Vagina (tissue), 2 donors: ENCODE results near the gene OR11G2. TPM values are rescaled to one million over a fixed set of nuclear protein-coding genes. Genes with fewer than 3 reads are reported as not detected.
"Not testable (repeated sequence)": the region's sequence is repeated elsewhere in the genome, so short reads cannot be mapped to it uniquely, and the experiment has no call there.

ENCODE experiments used
- DNase-seq, 2 donors: peaks; one replicate each; pipeline ENCODE4 v3.0.0-alpha.2; 2017; ENCODE audit errors: extremely low spot score in 2 of 2
- H3K27ac ChIP-seq: fragments of 200-600 bp; sonication (generic); one replicate; pipeline ENCODE4 v1.5.1; 2019
- H3K27me3 ChIP-seq: fragments of 200-600 bp; sonication (generic); one replicate; pipeline ENCODE4 v1.5.1; 2019
- H3K36me3 ChIP-seq, 2 donors: fragments of 200-600 bp; sonication (generic); one replicate each; pipeline ENCODE4 v1.5.1; 2017 to 2019
- H3K4me1 ChIP-seq: fragments of 200-600 bp; sonication (generic); one replicate; pipeline ENCODE4 v1.5.1; 2019
- H3K4me3 ChIP-seq, 2 donors: fragments of 200-600 bp; sonication (generic); 1 replicate in 1 of 2; 2 replicates in 1 of 2; pipeline ENCODE4 v1.5.1; 2016 to 2019
- H3K9me3 ChIP-seq: fragments of 200-600 bp; sonication (generic); one replicate; pipeline ENCODE4 v1.5.1; 2019
- POLR2A ChIP-seq, 2 donors: fragments of 450-650 bp; IDR thresholded peaks; one replicate each; pipeline ENCODE4 v1.6.1; 2017; ENCODE audit warnings: antibody characterized with exemption in 2 of 2, mild to moderate bottlenecking in 2 of 2, moderate library complexity in 2 of 2
- POLR2AphosphoS5 ChIP-seq, 2 donors: sonication (generic); formaldehyde crosslinking; IDR thresholded peaks; one replicate each; pipeline ENCODE4 v1.9.0; 2017; ENCODE audit warnings: antibody characterized with exemption in 2 of 2, mild to moderate bottlenecking in 2 of 2, low read depth in 1 of 2; ENCODE audit not compliant: insufficient read depth in 1 of 2
- intact Hi-C: fragments of 100-400 bp; cut with DNase I; formaldehyde crosslinking; loops from one replicate; pipeline ENCODE4 v1.15.1; 2023
- total RNA-seq: library from RNA; depleted of rRNA; stranded (reverse); fragments of >200 nt; gene quantifications from one replicate; pipeline ENCODE4 v1.2.3, GENCODE V29; 2016
- TF ChIP-seq, protein P1 (sequence below), 3 experiments: fragments of 450-650 bp in 2 of 3; fragments of 200-600 bp in 1 of 3; sonication (generic) in 1 of 3; IDR thresholded peaks; one replicate each; pipeline ENCODE4 v1.5.1; 2017 to 2019; ENCODE audit warnings: antibody characterized with exemption in 3 of 3, mild to moderate bottlenecking in 2 of 3, moderate library complexity in 2 of 3

The OR11G2 gene, protein sequence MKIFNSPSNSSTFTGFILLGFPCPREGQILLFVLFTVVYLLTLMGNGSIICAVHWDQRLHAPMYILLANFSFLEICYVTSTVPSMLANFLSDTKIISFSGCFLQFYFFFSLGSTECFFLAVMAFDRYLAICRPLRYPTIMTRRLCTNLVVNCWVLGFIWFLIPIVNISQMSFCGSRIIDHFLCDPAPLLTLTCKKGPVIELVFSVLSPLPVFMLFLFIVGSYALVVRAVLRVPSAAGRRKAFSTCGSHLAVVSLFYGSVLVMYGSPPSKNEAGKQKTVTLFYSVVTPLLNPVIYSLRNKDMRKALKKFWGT
- not detected for total RNA-seq

DNA sequence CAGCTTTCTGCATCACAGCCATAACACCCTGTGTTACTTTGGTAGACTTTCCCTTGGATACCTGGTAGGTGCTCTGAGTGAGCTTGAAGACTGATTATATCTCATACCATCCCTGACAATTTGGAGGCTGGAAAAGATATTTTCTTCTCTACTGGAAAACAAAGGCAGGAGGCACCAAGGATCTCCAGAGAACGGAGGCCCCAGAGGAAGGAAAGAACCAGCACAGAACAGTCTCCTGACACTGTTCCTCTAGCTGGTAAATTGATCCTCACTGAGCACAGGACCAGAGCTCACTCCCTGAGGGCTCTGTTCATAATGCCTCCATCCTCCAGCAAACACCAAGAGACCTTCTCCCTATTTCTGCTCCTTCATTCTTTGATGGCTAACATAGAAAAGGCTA, at the start of gene OR11G2:
Gene OR11G2, plus strand, starts transcription at position 301 of the 400 bp plus-strand sequence. CDS start 6,542 bp downstream, outside the sequence.
- no peaks in the 10 kb centered on the region for H3K27me3 ChIP-seq
- no peak for DNase-seq
- no peaks in the 10 kb centered on the region for H3K9me3 ChIP-seq
- no peak within 1 kb of the TSS for H3K27ac ChIP-seq
- no peak within 1 kb of the TSS for H3K4me3 ChIP-seq
- intact Hi-C loops, result no loop called here
- H3K4me1 ChIP-seq, result no peaks in the 10 kb centered on the region
- TF ChIP-seq POLR2AphosphoS5 (IDR thresholded peaks at IDR 0.05; ENCODE audit: insufficient read depth in 1 of 2, low read depth in 1 of 2) (no peak), POLR2A (IDR thresholded peaks at IDR 0.05) (no peak)
- TF ChIP-seq, protein P1, sequence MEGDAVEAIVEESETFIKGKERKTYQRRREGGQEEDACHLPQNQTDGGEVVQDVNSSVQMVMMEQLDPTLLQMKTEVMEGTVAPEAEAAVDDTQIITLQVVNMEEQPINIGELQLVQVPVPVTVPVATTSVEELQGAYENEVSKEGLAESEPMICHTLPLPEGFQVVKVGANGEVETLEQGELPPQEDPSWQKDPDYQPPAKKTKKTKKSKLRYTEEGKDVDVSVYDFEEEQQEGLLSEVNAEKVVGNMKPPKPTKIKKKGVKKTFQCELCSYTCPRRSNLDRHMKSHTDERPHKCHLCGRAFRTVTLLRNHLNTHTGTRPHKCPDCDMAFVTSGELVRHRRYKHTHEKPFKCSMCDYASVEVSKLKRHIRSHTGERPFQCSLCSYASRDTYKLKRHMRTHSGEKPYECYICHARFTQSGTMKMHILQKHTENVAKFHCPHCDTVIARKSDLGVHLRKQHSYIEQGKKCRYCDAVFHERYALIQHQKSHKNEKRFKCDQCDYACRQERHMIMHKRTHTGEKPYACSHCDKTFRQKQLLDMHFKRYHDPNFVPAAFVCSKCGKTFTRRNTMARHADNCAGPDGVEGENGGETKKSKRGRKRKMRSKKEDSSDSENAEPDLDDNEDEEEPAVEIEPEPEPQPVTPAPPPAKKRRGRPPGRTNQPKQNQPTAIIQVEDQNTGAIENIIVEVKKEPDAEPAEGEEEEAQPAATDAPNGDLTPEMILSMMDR (IDR thresholded peaks at IDR 0.05), result no peak
- no peaks in the 10 kb centered on the region for H3K36me3 ChIP-seq

DNA sequence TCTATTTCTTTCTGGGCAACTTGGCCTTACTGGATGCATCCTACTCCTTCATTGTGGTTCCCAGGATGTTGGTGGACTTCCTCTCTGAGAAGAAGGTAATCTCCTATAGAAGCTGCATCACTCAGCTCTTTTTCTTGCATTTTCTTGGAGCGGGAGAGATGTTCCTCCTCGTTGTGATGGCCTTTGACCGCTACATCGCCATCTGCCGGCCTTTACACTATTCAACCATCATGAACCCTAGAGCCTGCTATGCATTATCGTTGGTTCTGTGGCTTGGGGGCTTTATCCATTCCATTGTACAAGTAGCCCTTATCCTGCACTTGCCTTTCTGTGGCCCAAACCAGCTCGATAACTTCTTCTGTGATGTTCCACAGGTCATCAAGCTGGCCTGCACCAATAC, 46.8 kb upstream of the OR11G2 start:
- TF ChIP-seq POLR2A (IDR thresholded peaks at IDR 0.05) (no peak), POLR2AphosphoS5 (IDR thresholded peaks at IDR 0.05; ENCODE audit: insufficient read depth in 1 of 2, low read depth in 1 of 2) (no peak)
- TF ChIP-seq, protein P1 (IDR thresholded peaks at IDR 0.05), result no peak
- no peaks in the 10 kb centered on the region for H3K36me3 ChIP-seq
- intact Hi-C loops, result no loop called here

DNA sequence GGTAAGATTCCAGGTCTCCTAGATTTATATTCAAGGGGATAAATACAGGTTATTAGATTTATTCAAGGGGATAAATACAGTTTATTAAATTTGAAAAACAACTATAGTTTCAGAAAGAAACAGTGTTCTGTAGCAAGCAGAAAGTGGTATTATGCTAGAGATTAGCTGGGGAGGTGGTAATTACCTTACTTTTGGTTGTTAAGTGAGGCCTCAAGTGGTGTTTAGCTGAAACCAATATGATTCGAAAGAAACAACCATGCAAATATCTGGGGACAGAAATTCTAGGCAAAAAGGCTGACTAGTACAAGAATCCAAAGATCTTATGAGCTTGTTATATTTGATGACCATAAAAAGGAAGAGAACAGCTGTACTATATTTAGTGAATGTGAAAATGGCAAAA, 45.9 kb upstream of the OR11G2 start:
- no peak for DNase-seq
- H3K4me3 ChIP-seq, result no peak overlapping the region
- TF ChIP-seq, protein P1 (IDR thresholded peaks at IDR 0.05), result no peak
- TF ChIP-seq POLR2A (IDR thresholded peaks at IDR 0.05), result no peak
- TF ChIP-seq POLR2AphosphoS5 (IDR thresholded peaks at IDR 0.05; ENCODE audit: insufficient read depth in 1 of 2, low read depth in 1 of 2), result no peak
- no peaks in the 10 kb centered on the region for H3K36me3 ChIP-seq
- H3K9me3 ChIP-seq, result no peaks in the 10 kb centered on the region
- no peaks in the 10 kb centered on the region for H3K27me3 ChIP-seq
- no peaks in the 10 kb centered on the region for H3K4me1 ChIP-seq
- H3K27ac ChIP-seq, result no peak overlapping the region
- intact Hi-C loops, result no loop called here

More for the DNA sequence above, 46.8 kb upstream of the OR11G2 start:
- DNase-seq, result no peak
- Histone ChIP-seq H3K27me3 (no peaks in the 10 kb centered on the region), H3K27ac (no peak overlapping the region), H3K4me3 (no peak overlapping the region), H3K9me3 (no peaks in the 10 kb centered on the region), H3K4me1 (no peaks in the 10 kb centered on the region)

DNA sequence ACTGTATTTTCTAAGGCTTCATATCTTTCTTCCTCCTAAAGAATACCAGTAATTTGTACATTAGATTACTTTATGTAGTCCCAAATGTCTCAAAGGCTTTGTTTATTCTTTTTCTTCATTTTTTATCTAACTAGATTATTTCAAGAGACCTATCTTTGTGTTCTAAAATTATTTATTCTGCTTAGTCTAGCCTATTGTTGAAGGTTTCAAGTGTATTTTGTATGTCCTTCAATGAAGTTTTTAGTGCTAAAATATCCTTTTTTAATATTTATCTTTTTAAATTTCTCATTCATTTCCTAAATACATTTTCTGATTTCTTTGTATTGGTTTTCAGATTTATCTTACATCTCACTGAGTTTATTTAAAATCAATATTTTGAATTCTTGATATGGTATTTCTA, 26.2 kb upstream of the OR11G2 start:
- no peaks in the 10 kb centered on the region for H3K9me3 ChIP-seq
- H3K4me3 ChIP-seq, result no peak overlapping the region
- TF ChIP-seq, protein P1 (IDR thresholded peaks at IDR 0.05), result no peak
- TF ChIP-seq POLR2A (IDR thresholded peaks at IDR 0.05) (no peak), POLR2AphosphoS5 (IDR thresholded peaks at IDR 0.05; ENCODE audit: insufficient read depth in 1 of 2, low read depth in 1 of 2) (no peak)
- H3K27me3 ChIP-seq, result no peaks in the 10 kb centered on the region
- no peaks in the 10 kb centered on the region for H3K4me1 ChIP-seq
- intact Hi-C loops, result no loop called here
- H3K27ac ChIP-seq, result no peak overlapping the region
- H3K36me3 ChIP-seq, result no peaks in the 10 kb centered on the region
- DNase-seq, result no peak

DNA sequence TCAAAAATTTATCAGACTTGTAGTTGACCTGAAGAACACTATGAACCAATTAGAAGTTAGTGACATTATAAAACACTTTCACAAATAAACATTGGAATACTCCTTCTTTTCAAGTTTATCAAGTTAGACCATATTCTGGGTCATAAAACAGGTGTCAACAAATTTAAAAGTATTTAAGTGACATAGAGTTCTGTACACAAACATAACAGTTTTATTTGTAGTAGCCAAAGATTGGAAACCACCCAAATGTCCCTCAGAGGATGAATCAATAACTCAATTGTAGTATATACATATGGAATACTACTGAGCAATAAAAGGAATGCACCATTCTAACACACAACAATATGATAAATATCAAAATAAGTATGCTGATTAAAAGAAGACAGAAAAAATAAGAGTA, 23.6 kb upstream of the OR11G2 start:
- Histone ChIP-seq H3K27ac (no peak overlapping the region), H3K4me3 (no peak overlapping the region), H3K27me3 (no peaks in the 10 kb centered on the region), H3K9me3 (no peaks in the 10 kb centered on the region), H3K4me1 (no peaks in the 10 kb centered on the region), H3K36me3 (no peaks in the 10 kb centered on the region)
- intact Hi-C loops, result no loop called here
- no peak for DNase-seq
- no peak for TF ChIP-seq POLR2AphosphoS5 (IDR thresholded peaks at IDR 0.05; ENCODE audit: insufficient read depth in 1 of 2, low read depth in 1 of 2)
- TF ChIP-seq POLR2A (IDR thresholded peaks at IDR 0.05), result no peak

DNA sequence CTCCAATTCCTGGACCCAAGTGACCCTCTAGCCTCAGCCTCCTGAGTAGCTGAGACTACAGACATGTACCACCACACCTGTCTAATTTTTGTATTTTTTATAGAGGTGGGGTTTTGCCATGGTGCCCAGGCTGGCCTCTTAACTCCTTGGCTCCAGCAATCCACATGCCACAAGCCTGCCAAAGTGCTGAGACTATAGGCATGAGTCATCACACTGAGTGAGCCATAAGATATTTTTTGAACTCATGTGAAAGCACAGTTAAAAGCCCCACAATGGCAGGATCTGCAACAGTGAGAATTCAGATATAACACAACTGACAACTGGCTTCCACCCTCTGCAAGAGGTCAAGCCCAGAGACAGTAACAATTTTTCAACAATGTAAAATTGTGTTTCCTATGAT, 20.8 kb upstream of the OR11G2 start:
- DNase-seq, H3K9me3 ChIP-seq, H3K4me3 ChIP-seq, intact Hi-C loops, H3K36me3 ChIP-seq, H3K27ac ChIP-seq, H3K4me1 ChIP-seq, H3K27me3 ChIP-seq: not testable (repeated sequence)

DNA sequence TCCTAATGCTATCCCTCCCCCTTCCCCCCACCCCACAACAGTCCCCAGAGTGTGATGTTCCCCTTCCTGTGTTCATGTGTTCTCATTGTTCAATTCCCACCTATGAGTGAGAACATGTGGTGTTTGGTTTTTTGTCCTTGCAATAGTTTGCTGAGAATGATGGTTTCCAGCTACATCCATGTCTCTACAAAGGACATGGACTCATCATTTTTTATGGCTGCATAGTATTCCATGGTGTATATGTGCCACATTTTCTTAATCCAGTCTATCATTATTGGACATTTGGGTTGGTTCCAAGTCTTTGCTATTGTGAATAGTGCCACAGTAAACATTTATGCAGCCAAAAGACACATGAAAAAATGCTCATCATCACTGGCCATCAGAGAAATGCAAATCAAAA, 16.5 kb upstream of the OR11G2 start:
- H3K27ac ChIP-seq, H3K27me3 ChIP-seq, H3K9me3 ChIP-seq, intact Hi-C loops, H3K4me3 ChIP-seq, DNase-seq, H3K36me3 ChIP-seq, H3K4me1 ChIP-seq: not testable (repeated sequence)
